Stimulated activated CD4-positive, alpha-beta T cell treated with anti-CD3 and anti-CD28 coated beads, TNF-alpha, amount 100 ng/mL, for 1 hour (primary cell): ENCODE data around the gene MARF1.
"Not testable (repeated sequence)": the region's sequence is repeated elsewhere in the genome, so short reads cannot be mapped to it uniquely, and the experiment has no call there.

Experiments
- DNase-seq, 3 donors: peaks; one replicate each; pipeline ENCODE4 v3.0.0-alpha.2; 2020; ENCODE audit warnings: low read depth in 3 of 3, low spot score in 1 of 3

Gene MARF1

GRCh38 chr16:15573896-15574613, 68.9 kb downstream of the MARF1 start:
- DNase-seq: not testable (repeated sequence)

- no peak for DNase-seq
These were observed 69.6 kb downstream of the MARF1 start for GRCh38 chr16:15573274-15573895.

- DNase-seq: no peak
These were observed 70.5 kb downstream of the MARF1 start for GRCh38 chr16:15572329-15573001.

GRCh38 chr16:15571557-15571956, 71.4 kb downstream of the MARF1 start:
- DNase-seq: no peak

- not testable (repeated sequence) for DNase-seq
These were observed 72.3 kb downstream of the MARF1 start for GRCh38 chr16:15570666-15571065.

GRCh38 chr16:15567823-15568222, 75.1 kb downstream of the MARF1 start:
- DNase-seq: no peak

GRCh38 chr16:15566095-15566494, 76.9 kb downstream of the MARF1 start:
- DNase-seq: no peak

GRCh38 chr16:15564604-15565339, 78.2 kb downstream of the MARF1 start:
- no peak for DNase-seq

- no peak for DNase-seq
These were observed 83.8 kb downstream of the MARF1 start for GRCh38 chr16:15559176-15559575.

- DNase-seq: no peak
These were observed 85.7 kb downstream of the MARF1 start for GRCh38 chr16:15557258-15557657.

GRCh38 chr16:15556130-15556529, 86.8 kb downstream of the MARF1 start:
- DNase-seq: no peak

GRCh38 chr16:15553313-15554088, 89.5 kb downstream of the MARF1 start:
- no peak for DNase-seq

GRCh38 chr16:15552507-15552906, 90.4 kb downstream of the MARF1 start:
- DNase-seq: no peak

- no peak for DNase-seq
These were observed 94.5 kb downstream of the MARF1 start for GRCh38 chr16:15548482-15548891.

- DNase-seq: no peak
These were observed 95.2 kb downstream of the MARF1 start for GRCh38 chr16:15547768-15548096.

- not testable (repeated sequence) for DNase-seq
These were observed 95.7 kb downstream of the MARF1 start for GRCh38 chr16:15547072-15547767.

GRCh38 chr16:15545544-15545943, 97.4 kb downstream of the MARF1 start:
- no peak for DNase-seq

- no peak for DNase-seq
These were observed 98.5 kb downstream of the MARF1 start for GRCh38 chr16:15544405-15544804.
